Cerebellar nuclear complex (tissue), 1 donor: ENCODE results near the gene PVALEF.

Source experiments
- DNase-seq, 2 experiments: peaks; one replicate each; lab custom pipeline; 2025; lab: John Stamatoyannopoulos, UW

The PVALEF gene

GRCh38 chr17:81163051-81163695 is 2.1 kb upstream of the PVALEF start:
- no peak for DNase-seq

DNA sequence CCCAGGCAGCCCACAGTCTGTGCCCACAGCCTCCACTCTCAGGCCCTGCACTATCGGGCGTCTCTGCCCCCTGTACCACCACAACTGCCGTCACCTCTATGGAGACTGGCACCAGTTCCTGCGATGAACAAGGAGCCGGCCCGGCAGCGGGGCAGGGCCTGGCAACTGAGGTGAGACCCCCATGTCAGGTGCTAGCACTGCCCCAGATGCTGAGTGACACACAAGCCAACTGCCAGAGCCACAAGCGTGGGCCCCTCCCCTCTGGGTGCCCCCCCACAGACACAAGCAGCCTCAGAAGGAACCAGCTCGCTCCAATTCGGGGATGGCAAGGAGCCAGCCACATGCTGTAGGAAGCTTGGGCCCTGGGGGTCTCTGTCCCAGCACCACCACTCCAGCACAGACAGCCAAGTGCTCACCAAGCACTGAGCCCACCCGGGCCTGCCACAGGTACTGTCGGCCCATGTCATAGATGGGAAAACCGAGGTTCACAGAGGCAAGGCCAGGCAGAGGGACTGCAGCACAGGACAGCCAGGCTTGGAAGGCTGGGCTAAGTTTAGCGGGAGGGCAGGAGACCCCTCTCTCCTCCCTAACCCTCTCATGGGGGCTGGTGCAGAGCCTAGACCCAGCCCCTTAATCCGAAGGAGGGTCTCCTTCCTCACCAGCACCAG is 1.5 kb upstream of the PVALEF start:
- DNase-seq, result no peak

DNA sequence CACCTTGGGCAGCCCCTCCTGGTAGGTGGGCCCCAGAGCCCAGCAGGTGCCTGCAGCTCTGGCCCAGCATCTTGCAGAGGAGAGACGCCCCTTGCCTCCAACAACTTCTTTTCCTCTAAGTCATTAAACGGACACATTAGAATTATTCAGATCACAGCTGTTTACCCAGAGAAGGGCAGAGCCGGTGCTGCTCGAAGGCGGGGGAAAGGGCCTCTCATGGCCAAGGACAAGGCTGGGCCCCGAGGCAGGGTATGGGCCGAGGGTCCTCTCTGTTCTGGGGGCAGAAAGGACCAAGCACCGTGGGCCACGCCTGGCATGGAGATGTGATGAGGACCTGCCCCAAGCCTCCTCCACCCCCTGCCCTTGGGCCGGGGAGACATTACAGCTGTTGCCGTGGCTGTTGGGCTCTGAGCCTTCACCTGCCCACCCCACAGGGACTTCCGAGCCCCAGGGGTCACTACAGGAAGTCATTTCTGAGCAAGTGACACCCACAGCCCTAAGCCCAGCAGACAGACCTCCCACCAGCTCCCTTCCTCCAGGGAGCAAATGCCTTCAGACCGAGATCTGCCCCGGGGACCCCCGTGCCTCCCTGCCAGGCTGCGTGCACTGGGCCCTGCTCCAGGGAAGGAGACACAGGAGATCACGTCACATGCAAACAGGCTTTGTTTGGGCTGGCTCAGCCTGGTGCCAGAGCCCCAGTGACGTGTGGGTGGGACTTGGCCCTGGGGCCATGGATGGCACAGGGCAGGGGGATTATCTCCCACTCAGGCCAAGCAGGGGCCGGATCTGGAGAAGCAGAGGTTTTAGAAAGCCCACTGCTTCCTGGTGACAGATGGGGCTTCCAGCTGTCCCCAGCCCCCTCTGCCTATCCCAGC is 699 bp upstream of the PVALEF start:
- DNase-seq, result no peak

GRCh38 chr17:81166033-81166492 is 756 bp downstream of the PVALEF start, which contains the start of gene AATK:
Gene AATK, minus strand, starts transcription at chr17:81166221. Its CDS starts 229 bp downstream, at chr17:81165992.
- no peak for DNase-seq

DNA sequence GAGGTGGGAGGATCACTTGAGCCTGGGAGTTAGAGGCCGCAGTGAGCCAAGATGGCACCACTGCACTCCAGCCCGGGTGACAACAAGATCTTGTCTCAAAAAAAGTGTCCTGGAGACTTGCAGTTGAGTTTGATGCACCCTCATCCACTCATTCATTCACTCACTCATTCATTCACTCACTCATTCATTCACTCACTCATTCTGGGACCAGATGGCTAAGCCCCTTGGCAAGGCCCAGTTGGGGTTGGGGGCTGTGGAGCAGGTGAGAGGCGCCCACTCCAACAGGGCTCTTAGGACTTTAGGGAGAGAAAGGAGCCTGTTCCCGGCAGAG is 1.9 kb downstream of the PVALEF start:
- no peak for DNase-seq

DNA sequence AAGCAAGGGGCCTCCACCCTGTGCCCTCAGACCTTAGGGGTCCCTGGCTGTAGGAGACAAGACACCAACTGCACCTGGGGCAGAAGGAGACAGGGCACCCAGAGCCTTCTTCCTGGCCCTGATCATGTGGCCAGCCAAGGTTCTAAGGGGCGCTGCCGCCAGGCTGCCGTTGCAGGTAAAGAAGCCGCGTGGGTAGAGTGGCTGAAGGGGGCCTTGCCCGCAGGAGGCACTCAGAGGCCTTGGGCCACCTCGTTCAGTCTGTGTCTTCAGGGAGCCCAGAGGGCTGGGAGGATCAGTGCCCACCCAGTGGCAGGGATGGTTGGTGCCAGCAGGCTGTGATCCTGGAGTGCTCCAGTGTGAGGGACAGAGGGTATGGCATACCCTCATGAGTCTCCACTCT is 2.3 kb downstream of the PVALEF start:
- DNase-seq, result no peak

DNA sequence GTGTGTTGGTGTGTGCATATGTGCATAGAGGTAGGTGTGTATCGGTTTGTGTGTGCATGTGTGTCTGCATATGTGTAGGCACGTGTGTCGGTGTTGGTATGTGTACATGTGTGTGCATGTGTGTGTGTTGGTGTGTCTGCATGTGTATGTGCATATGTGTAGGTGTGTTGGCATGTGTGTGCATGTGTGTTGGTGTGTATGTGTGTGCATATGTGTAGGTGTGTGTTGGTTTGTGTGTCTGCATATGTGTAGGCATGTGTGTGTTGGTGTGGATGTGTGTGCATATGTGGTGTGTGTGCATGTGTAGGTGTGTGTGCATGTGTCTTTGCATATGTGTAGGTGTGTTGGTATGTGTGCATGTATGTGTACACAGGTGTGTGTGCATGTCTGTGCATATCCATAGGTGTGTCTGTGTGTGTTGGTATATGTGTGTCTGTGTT is 4.6 kb downstream of the PVALEF start:
- no peak for DNase-seq

- no peak for DNase-seq
Measured at GRCh38 chr17:81170727-81171494, 5.6 kb downstream of the PVALEF start.

- no peak for DNase-seq
Measured at GRCh38 chr17:81171941-81172340, 6.6 kb downstream of the PVALEF start.

DNA sequence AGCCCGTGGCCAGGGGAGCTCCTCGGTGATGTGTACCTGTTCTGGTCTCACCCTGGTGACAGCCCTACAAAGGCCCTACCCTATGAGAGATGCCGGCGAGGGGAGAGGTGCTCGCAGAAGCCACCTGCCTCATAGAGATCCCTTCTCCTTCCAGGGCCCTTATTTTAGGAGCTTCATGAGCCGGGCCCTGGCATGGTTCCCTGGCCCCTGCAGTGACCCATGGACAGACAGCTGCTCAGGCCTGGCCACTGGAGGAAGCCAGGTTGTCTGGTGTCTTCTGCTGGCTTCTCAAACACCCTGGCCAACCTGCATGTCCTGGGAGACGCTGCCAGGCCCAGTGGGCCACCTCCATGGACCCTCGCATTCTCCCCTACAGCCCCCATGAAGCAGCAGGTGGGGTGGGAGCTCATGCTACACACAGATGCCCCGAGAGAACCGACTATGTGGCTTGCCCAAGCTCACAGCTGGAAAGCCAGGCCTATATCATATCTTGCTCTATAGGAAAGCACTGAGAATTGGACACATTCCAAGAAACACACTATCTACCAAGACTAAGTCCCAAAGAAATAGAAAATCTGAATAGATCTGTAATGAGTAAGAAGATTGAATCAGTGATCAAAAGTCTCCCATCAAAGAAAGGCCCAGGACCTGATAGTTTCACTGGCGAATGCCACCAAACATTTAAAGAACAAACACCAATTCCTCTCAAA is 7.9 kb downstream of the PVALEF start:
- DNase-seq, result no peak

GRCh38 chr17:81173762-81174155 is 8.5 kb downstream of the PVALEF start:
- DNase-seq, result no peak

- no peak for DNase-seq
Measured at GRCh38 chr17:81176666-81177065, 11.4 kb downstream of the PVALEF start.

DNA sequence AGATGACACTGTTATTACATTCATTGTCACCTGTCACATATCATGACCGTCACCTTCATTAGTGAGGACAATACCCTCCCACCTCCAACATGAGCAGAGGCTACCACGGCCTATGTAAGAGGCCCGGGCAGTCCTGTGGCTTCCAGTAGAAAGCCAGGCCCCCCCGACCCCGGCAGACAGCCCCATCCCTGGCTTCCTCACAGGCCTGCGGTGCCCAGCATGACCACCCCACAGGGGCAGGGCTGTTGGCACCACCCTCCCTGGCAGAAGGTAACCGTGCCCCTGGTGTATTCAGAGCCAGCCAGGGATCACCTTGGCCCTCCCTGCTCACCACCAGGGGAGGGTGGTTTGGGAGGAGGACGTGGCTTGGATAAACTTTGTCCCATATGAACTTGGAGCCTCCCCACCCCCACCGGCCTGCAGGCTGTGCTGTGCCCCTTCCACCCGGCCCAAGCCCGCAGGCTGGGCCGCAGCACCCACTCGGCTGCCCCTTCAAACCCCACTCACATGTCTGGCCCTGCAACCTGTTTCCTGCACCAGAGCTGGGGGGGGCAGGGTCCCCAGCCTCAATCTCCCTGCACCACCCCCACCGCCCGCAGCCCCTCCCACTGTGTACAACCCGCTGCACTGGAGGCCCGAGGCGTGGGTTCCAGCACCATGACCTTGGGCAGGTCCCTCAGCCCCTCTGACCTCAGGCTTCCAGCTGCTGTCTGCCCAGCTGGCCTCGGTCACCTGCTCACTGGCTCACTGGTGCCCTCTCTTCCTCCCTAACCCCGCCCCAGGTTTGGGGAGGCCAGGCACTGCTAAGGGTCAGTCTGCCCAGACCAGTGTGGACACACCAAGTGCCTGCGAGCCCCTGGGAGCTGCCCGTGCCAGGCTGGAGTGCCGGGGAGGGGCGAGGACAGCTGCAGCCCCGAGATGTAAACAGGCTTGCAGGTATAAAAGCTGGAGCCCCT is 13.1 kb downstream of the PVALEF start:
- DNase-seq, result no peak

DNA sequence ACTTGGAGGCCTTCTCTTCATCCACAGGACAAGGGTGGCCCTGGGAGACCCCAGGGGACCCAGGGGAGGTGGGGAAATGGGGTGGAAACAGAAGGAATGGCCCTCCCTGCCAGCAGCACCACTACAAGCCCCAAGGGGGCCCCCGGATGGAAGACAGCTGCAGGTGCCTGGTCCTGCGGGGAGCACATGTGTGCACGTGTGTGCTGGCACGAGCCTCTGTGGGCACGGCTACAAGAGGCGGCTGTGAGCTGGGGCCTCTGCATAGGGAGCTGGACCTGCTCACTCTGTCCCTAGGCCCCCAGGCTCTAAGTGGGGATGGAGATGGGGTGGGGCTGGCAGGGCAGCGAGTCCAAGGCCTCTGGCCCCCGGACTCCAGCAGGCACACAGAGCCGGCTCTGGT is 13.9 kb downstream of the PVALEF start:
- no peak for DNase-seq

GRCh38 chr17:81179861-81180260 is 14.6 kb downstream of the PVALEF start:
- DNase-seq, result no peak

DNA sequence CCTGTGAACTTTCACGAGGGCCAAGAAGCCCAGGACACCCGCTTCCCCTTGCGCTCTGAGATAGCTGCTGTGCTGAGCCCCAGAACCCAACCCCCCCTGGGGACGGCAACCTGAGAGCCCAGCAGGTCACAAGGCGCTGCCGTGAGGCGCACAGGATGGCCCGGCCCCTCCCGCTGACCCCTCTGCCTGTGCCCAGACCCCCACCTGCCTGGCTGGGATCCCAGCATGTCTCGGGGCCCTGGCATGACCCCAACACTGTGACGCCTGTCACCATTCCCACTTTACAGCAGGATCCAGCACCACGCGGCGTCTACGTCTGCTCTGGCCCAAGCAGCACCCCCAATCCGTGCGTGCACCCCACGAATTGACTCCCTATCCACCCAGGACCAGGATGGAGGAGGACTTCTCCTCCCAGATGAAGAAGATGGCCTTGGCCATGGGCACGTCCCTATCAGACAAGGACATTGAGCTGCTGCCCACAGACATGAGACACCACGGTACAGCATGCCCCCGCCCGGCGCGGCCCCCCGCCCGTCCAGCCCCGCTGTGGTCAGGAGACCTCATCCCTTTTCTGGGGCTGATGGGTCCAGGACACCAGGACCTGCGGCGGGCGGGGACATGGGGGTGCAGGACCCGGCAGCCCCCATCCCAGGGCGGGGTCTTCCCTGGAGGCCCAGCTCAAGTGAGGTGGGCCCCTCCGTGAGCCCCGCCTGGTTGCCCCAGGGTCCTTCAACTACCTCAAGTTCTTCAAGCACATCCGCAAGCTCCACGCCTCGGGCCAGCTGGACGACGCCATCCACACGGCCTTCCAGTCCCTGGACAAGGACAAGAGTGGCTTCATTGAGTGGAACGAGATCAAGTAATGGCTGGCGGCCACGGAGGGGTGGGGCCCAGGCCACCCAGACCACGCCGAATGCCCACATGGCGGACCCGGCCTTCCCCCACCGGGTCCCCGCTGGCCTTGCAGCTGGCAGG is 15.8 kb downstream of the PVALEF start:
- DNase-seq, result no peak

DNA sequence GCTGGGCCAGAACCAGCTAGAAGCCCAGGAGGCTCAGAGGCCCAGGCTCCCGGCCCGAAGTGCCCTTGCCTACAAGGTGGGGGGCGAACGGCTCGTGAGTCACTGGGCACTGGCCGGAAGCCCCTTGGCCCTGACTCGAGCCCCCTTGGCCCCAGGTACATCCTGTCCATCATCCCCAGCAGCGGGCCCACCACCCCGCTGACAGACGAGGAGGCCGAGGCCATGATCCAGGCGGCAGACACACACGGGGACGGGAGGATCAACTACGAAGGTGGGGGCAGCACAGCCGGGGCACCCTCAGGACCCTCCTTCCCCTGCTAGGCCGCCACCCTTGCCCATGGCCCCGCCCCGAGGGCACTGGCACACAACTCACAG is 16.5 kb downstream of the PVALEF start:
- DNase-seq, result no peak

GRCh38 chr17:81182596-81182995 is 17.3 kb downstream of the PVALEF start:
- DNase-seq, result no peak

DNA sequence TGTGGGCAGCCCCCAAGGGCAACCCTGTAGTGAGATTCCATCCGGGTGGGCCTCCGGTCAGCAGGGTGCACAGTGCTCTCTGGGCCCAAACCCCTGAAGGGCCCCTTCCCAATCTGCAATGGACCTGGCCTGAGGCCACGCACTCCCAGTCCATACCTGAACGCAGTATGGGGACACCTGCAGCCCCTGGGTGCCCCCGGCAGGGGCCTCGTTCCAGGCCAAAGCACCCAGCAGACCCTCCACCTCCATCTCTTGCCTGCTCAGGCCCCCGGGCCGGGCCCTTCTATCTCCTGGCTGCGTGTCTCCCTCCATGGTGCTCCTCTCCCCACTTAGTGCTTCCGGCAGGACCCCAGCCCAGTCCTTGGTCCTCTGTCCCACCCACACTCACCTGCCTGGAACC is 18.0 kb downstream of the PVALEF start:
- no peak for DNase-seq
